Spleen (tissue), 11 donors: ENCODE results near the gene XYLT1. TPM values are rescaled to one million over a fixed set of nuclear protein-coding genes. Genes with fewer than 3 reads are reported as not detected.

Experiments used
- DNase-seq: peaks from one replicate; pipeline ENCODE4 v3.0.0-alpha.2; 2020
- H3K27ac ChIP-seq, 8 donors: fragments of 200-600 bp; sonication (generic) in 7 of 8; 1 replicate in 4 of 8; 2 replicates in 4 of 8; pipeline versions ENCODE4 v1.5.0 to v1.8.0; 2016 to 2021; ENCODE audit warnings: inconsistent platforms in 4 of 8, mild to moderate bottlenecking in 4 of 8, moderate library complexity in 1 of 8
- H3K27me3 ChIP-seq, 7 donors: fragments of 200-600 bp; sonication (generic) in 6 of 7; replicated peaks in 1 of 7; 1 replicate in 4 of 7; 2 replicates in 3 of 7; pipeline versions ENCODE4 v1.5.0 to v1.8.0; 2016 to 2021; ENCODE audit warnings: inconsistent platforms in 3 of 7, mild to moderate bottlenecking in 1 of 7
- H3K36me3 ChIP-seq, 6 donors: fragments of 200-600 bp; sonication (generic) in 5 of 6; 1 replicate in 4 of 6; 2 replicates in 2 of 6; pipeline versions ENCODE4 v1.5.0 to v1.8.0; 2016 to 2021; ENCODE audit warnings: inconsistent platforms in 2 of 6
- H3K4me1 ChIP-seq, 6 donors: fragments of 200-600 bp; sonication (generic) in 5 of 6; 1 replicate in 3 of 6; 2 replicates in 3 of 6; pipeline versions ENCODE4 v1.5.0 to v1.8.0; 2016 to 2021; ENCODE audit warnings: inconsistent platforms in 3 of 6
- H3K4me3 ChIP-seq, 8 donors: fragments of 200-600 bp; sonication (generic) in 7 of 8; 1 replicate in 4 of 8; 2 replicates in 4 of 8; pipeline versions ENCODE4 v1.5.0 to v1.8.0; 2016 to 2021; ENCODE audit warnings: inconsistent platforms in 4 of 8, mild to moderate bottlenecking in 4 of 8, moderate library complexity in 2 of 8
- H3K9me3 ChIP-seq, 8 donors: fragments of 200-600 bp; sonication (generic) in 7 of 8; 1 replicate in 4 of 8; 2 replicates in 4 of 8; pipeline versions ENCODE4 v1.5.0 to v1.8.0; 2016 to 2021; ENCODE audit warnings: inconsistent platforms in 4 of 8
- CTCF ChIP-seq, 11 experiments: fragments of 200-600 bp in 7 of 11; fragments of 450-650 bp in 4 of 11; sonication (generic) in 4 of 11; IDR thresholded peaks in 8 of 11; conservative IDR thresholded peaks in 3 of 11; 1 replicate in 7 of 11; 2 replicates in 4 of 11; pipeline versions ENCODE4 v1.4.0 to v1.8.0; 2016 to 2021; ENCODE audit warnings: antibody characterized with exemption in 11 of 11, inconsistent platforms in 4 of 11, mild to moderate bottlenecking in 1 of 11
- POLR2A ChIP-seq, 3 donors: fragments of 450-650 bp; IDR thresholded peaks; one replicate each; pipeline ENCODE4 v1.5.1; 2017; ENCODE audit warnings: antibody characterized with exemption in 3 of 3, mild to moderate bottlenecking in 1 of 3
- POLR2AphosphoS5 ChIP-seq, 3 donors: sonication (generic); formaldehyde crosslinking; IDR thresholded peaks; one replicate each; pipeline ENCODE4 v1.5.1; 2017; ENCODE audit warnings: antibody characterized with exemption in 3 of 3
- WGBS, 5 donors: extraction: QIAGEN DNeasy Blood & Tissue Kit in 3 of 5; methylation state at CpG; one replicate each; pipeline versions ENCODE4 v1.1.5 to v1.1.7; 2013 to 2018; 5-methylcytosine and 5-hydroxymethylcytosine counted together
- intact Hi-C: fragments of 100-400 bp; cut with DNase I; formaldehyde crosslinking; loops from one replicate; pipeline ENCODE4 v1.15.0; 2023; ENCODE audit warnings: low total_unique reads
- polyA plus RNA-seq, 3 donors: library from polyadenylated mRNA; stranded (reverse); fragments of 200-250 nt; gene quantifications; one replicate each; pipeline ENCODE4 v1.2.1, GENCODE V29; 2013
- total RNA-seq, 7 donors: library from RNA; depleted of rRNA in 3 of 7; stranded (reverse); fragments of >200 nt in 3 of 7; fragmentation: NEBNext Ultra II Directional in 4 of 7; extraction: Animal tissue kit (Norgen Biotek cat#: 25700) in 4 of 7; gene quantifications; one replicate each; pipeline versions ENCODE4 v1.1.0 to v1.2.1, GENCODE V29; 2016 to 2021
- donor health status: healthy with polysubstance abuse.
- donor health status: DM: no; HTN: no; CAD: no; lungs with moderate emphysema.
- donor health status: DM: no; HTN: no; CAD: no.
- donor health status: Bipolar disorder and iron deficiency.
- donor health status: healthy.
- donor health status: DM: no; HTN: no; CAD: no.
- donor health status: DM: yes; HTN: yes; CAD: no.

XYLT1 gene
- total and polyA plus RNA-seq, 10 donors, result 2.1 to 40.7 (median 23.5) TPM

GRCh38 chr16:17230932-17231581 lies 239.7 kb downstream of the XYLT1 start:
- 92 to 94% (median 94%) methylated on average over 3 of the region's 3 CpGs for WGBS, 5 donors
- TF ChIP-seq POLR2AphosphoS5 (IDR thresholded peaks at IDR 0.05) (no peak), CTCF (IDR thresholded peaks at IDR 0.05 in 8 of 11, conservative IDR thresholded peaks at IDR 0.05 in 3 of 11) (no peak), POLR2A (IDR thresholded peaks at IDR 0.05) (no peak)
- H3K9me3 ChIP-seq, result no peaks in the 10 kb centered on the region
- DNase-seq, result no peak
- H3K36me3 ChIP-seq, result peaks cover 0 to 19% (median 0%) of the 10 kb centered on the region in 6 donors
- no peak overlapping the region for H3K4me3 ChIP-seq
- H3K4me1 ChIP-seq, result peaks cover 0 to 14% (median 0%) of the 10 kb centered on the region in 6 donors
- no peaks in the 10 kb centered on the region for H3K27me3 ChIP-seq
- H3K27ac ChIP-seq, result no peak overlapping the region
- intact Hi-C loops, result no loop called here

GRCh38 chr16:17229766-17230165 lies 241.0 kb downstream of the XYLT1 start:
- no peaks in the 10 kb centered on the region for H3K9me3 ChIP-seq
- no peak for DNase-seq
- TF ChIP-seq CTCF (IDR thresholded peaks at IDR 0.05 in 8 of 11, conservative IDR thresholded peaks at IDR 0.05 in 3 of 11) (no peak), POLR2A (IDR thresholded peaks at IDR 0.05) (no peak), POLR2AphosphoS5 (IDR thresholded peaks at IDR 0.05) (no peak)
- H3K27me3 ChIP-seq, result no peaks in the 10 kb centered on the region
- H3K36me3 ChIP-seq, result peaks cover 0 to 19% (median 0%) of the 10 kb centered on the region in 6 donors
- 89 to 96% (median 94%) methylated on average over 4 of the region's 4 CpGs for WGBS, 5 donors
- peaks cover 0 to 18% (median 3%) of the 10 kb centered on the region in 6 donors for H3K4me1 ChIP-seq
- H3K27ac ChIP-seq, result no peak overlapping the region
- intact Hi-C loops, result no loop called here
- H3K4me3 ChIP-seq, result no peak overlapping the region

GRCh38 chr16:17229131-17229530 lies 241.6 kb downstream of the XYLT1 start:
- peaks cover 0 to 19% (median 0%) of the 10 kb centered on the region in 6 donors for H3K36me3 ChIP-seq
- 88 to 96% (median 92%) methylated on average over 5 to 6 of the region's 6 CpGs for WGBS, 5 donors
- TF ChIP-seq CTCF (IDR thresholded peaks at IDR 0.05 in 8 of 11, conservative IDR thresholded peaks at IDR 0.05 in 3 of 11), result no peak
- no peak for TF ChIP-seq POLR2A (IDR thresholded peaks at IDR 0.05)
- TF ChIP-seq POLR2AphosphoS5 (IDR thresholded peaks at IDR 0.05), result no peak
- no peaks in the 10 kb centered on the region for H3K27me3 ChIP-seq
- intact Hi-C loops, result no loop called here
- peaks cover 0 to 25% (median 9%) of the 10 kb centered on the region in 6 donors for H3K4me1 ChIP-seq
- H3K27ac ChIP-seq, result no peak overlapping the region
- H3K9me3 ChIP-seq, result no peaks in the 10 kb centered on the region
- no peak for DNase-seq
- no peak overlapping the region for H3K4me3 ChIP-seq

GRCh38 chr16:17228708-17229055 lies 242.1 kb downstream of the XYLT1 start:
- no peaks in the 10 kb centered on the region for H3K27me3 ChIP-seq
- H3K9me3 ChIP-seq, result no peaks in the 10 kb centered on the region
- peaks cover 0 to 19% (median 0%) of the 10 kb centered on the region in 6 donors for H3K36me3 ChIP-seq
- intact Hi-C loops, result no loop called here
- no peak for TF ChIP-seq POLR2AphosphoS5 (IDR thresholded peaks at IDR 0.05)
- no peak for TF ChIP-seq POLR2A (IDR thresholded peaks at IDR 0.05)
- H3K4me3 ChIP-seq, result no peak overlapping the region
- no peak for DNase-seq
- WGBS, 5 donors, result 89 to 95% (median 92%) methylated on average over 1 of the region's 1 CpG
- no peak overlapping the region for H3K27ac ChIP-seq
- peaks cover 0 to 27% (median 11%) of the 10 kb centered on the region in 6 donors for H3K4me1 ChIP-seq
